Type B pancreatic cell (in vitro differentiated cells): ENCODE data around the gene CNGA1. TPM values are rescaled to one million over a fixed set of nuclear protein-coding genes. Genes with fewer than 3 reads are reported as not detected.
"Not testable (repeated sequence)": the region's sequence is repeated elsewhere in the genome, so short reads cannot be mapped to it uniquely, and the experiment has no call there.

Experiments
- DNase-seq: peaks from one replicate; pipeline ENCODE4 v3.0.0; 2021; ENCODE audit warnings: mixed read lengths; ENCODE audit not compliant: unreplicated experiment; ENCODE audit errors: extremely low spot score
- H3K27ac Mint-ChIP-seq: 2 replicates; pipeline ENCODE4 v1.8.0; 2021; ENCODE audit warnings: mild to moderate bottlenecking, mixed read lengths
- H3K27me3 Mint-ChIP-seq: 2 replicates; pipeline ENCODE4 v1.8.0; 2021; ENCODE audit warnings: mixed read lengths
- H3K36me3 Mint-ChIP-seq: 2 replicates; pipeline ENCODE4 v1.8.0; 2021; ENCODE audit warnings: mixed read lengths
- H3K4me1 Mint-ChIP-seq: one replicate; pipeline ENCODE4 v1.8.0; 2021; ENCODE audit warnings: mixed read lengths; ENCODE audit not compliant: unreplicated experiment
- H3K4me3 Mint-ChIP-seq: 2 replicates; pipeline ENCODE4 v1.8.0; 2021; ENCODE audit warnings: mild to moderate bottlenecking, mixed read lengths
- H3K9me3 Mint-ChIP-seq: 2 replicates; pipeline ENCODE4 v1.8.0; 2021; ENCODE audit warnings: mixed read lengths
- CTCF ChIP-seq: fragments of 200-600 bp; sonication (generic); conservative IDR thresholded peaks from 2 replicates; pipeline ENCODE4 v1.5.0; 2021; ENCODE audit warnings: antibody characterized with exemption, mild to moderate bottlenecking
- total RNA-seq: library from RNA; stranded (reverse); gene quantifications from 2 replicates; pipeline ENCODE4 v1.2.1, GENCODE V29; 2021; ENCODE audit warnings: low replicate concordance

Gene CNGA1
- total RNA-seq, 1 donor from 2014 or later: 1.0 TPM

- TF ChIP-seq CTCF: no peak
- Mint-ChIP-seq H3K4me3 (no peak overlapping the region), H3K27ac (no peak overlapping the region), H3K36me3 (no peaks in the 10 kb centered on the region), H3K9me3 (peaks cover 8% of the 10 kb centered on the region), H3K27me3 (no peaks in the 10 kb centered on the region), H3K4me1 (no peaks in the 10 kb centered on the region)
- no peak for DNase-seq
Measured at GRCh38 chr4:47996021-47996420, 20.5 kb downstream of the CNGA1 start.

- H3K4me1 Mint-ChIP-seq, H3K4me3 Mint-ChIP-seq, H3K27me3 Mint-ChIP-seq, DNase-seq, H3K9me3 Mint-ChIP-seq, H3K27ac Mint-ChIP-seq, H3K36me3 Mint-ChIP-seq: not testable (repeated sequence)
Measured at GRCh38 chr4:47992475-47992874, 24.0 kb downstream of the CNGA1 start.

DNA sequence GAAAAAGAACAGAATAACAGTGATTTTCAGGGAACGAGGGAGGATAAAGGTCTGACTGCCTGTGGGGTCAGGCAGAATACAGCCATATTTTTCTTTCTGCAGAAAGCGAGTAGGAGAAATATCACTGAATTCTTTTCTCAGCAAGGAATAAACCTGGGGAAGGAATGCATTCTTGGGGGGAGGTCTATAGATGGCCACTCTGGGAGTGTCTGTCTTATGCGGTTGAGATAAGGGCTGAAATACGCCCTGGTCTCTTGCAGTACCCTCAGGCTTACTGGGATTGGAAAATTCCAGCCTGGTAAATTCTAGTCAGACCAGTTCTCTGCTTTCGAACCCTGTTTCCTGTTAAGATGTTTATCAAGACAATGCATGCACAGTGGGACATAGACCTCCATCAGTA lies 26.3 kb downstream of the CNGA1 start:
- TF ChIP-seq CTCF: no peak
- no peak overlapping the region for H3K4me3 Mint-ChIP-seq
- DNase-seq: no peak
- no peaks in the 10 kb centered on the region for H3K4me1 Mint-ChIP-seq
- H3K36me3 Mint-ChIP-seq: no peaks in the 10 kb centered on the region
- H3K27ac Mint-ChIP-seq: no peak overlapping the region
- H3K9me3 Mint-ChIP-seq: peaks cover 9% of the 10 kb centered on the region
- no peaks in the 10 kb centered on the region for H3K27me3 Mint-ChIP-seq

GRCh38 chr4:47974566-47974965 lies 41.9 kb downstream of the CNGA1 start:
- Mint-ChIP-seq H3K9me3 (no peaks in the 10 kb centered on the region), H3K36me3 (no peaks in the 10 kb centered on the region), H3K27me3 (no peaks in the 10 kb centered on the region), H3K4me3 (no peak overlapping the region), H3K4me1 (no peaks in the 10 kb centered on the region), H3K27ac (no peak overlapping the region)
- no peak for TF ChIP-seq CTCF
- no peak for DNase-seq

- Mint-ChIP-seq H3K27ac (no peak overlapping the region), H3K9me3 (no peaks in the 10 kb centered on the region), H3K27me3 (no peaks in the 10 kb centered on the region), H3K36me3 (no peaks in the 10 kb centered on the region), H3K4me3 (no peak overlapping the region), H3K4me1 (no peaks in the 10 kb centered on the region)
- no peak for TF ChIP-seq CTCF
- DNase-seq: no peak
Measured at GRCh38 chr4:47972721-47973120, 43.8 kb downstream of the CNGA1 start.

DNA sequence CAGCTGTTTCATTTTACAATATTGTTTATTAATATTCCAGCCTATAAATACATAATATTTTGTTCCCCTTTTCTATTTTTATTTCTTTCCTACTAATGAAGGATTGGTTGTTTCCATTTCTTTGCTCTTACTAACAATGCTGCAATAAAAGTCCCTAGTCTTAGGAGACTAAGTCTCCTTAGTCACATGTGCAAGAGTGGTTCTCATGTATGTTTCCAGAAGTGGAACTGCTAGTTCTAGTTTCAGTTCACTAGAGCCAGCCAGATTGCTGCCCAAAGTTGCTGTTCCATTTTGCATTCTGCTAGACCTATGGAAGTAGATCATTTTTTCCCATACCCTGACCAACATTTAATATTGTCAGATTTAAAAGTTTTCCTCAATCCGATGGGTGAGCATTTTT lies 44.3 kb downstream of the CNGA1 start:
- no peak for DNase-seq
- Mint-ChIP-seq H3K9me3 (no peaks in the 10 kb centered on the region), H3K36me3 (no peaks in the 10 kb centered on the region), H3K27me3 (no peaks in the 10 kb centered on the region), H3K4me3 (no peak overlapping the region), H3K4me1 (no peaks in the 10 kb centered on the region), H3K27ac (no peak overlapping the region)
- no peak for TF ChIP-seq CTCF
